ENCODE data around the gene PPP1R12B. TPM values are rescaled to one million over a fixed set of nuclear protein-coding genes. Genes with fewer than 3 reads are reported as not detected.
A peak's percentile ranks its signal among the peaks of the same experiment; 100 is the strongest.
"Not testable (repeated sequence)": the region's sequence is repeated elsewhere in the genome, so short reads cannot be mapped to it uniquely, and the experiment has no call there.

PPP1R12B gene
- total and polyA plus RNA-seq, 2 donors, result 7.5 to 8.2 TPM

DNA sequence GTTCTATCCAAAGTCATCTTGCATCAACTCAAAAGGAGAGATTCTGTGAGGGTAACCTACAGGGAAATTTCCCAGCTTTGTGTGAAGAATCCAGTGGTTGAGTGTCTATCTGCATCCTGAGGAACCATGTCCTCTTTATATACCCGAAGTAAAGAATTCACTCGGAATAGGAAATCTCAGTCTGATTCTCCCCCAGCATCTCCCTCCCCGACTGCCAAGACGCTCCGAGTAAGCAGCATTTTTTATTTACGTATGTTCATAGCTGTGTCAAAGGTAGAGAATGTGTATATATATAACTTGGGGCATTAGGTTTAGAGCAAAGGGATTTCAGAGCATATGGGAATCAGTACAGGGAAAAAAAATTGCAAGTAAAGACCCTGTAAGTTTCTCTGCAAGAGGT lies 191.5 kb downstream of the PPP1R12B start:
- Histone ChIP-seq H3K4me1 (ENCODE audit: control insufficient read depth in 2 of 2, insufficient read depth in 2 of 2, low read length in 2 of 2) (no peaks in the 10 kb centered on the region), H3K27ac (ENCODE audit: low read depth in 1 of 2, low read length in 1 of 2) (peak overlapping the region in 1 of 2 donors; percentile 6), H3K9me3 (ENCODE audit: control insufficient read depth in 2 of 2, insufficient read depth in 1 of 2, low read length in 1 of 2) (no peaks in the 10 kb centered on the region), H3K27me3 (ENCODE audit: control insufficient read depth in 2 of 2, insufficient read depth in 1 of 2, low read length in 1 of 2) (no peaks in the 10 kb centered on the region), H3K36me3 (ENCODE audit: control insufficient read depth in 2 of 2, insufficient read depth in 2 of 2, low read length in 1 of 2) (no peaks in the 10 kb centered on the region), H3K4me3 (ENCODE audit: low read length in 2 of 2) (no peak overlapping the region)
- WGBS, result 93% methylated on average over 6 of the region's 6 CpGs
- DNase-seq (ENCODE audit: low read depth in 6 of 9, low spot score in 9 of 9), result no peak

DNA sequence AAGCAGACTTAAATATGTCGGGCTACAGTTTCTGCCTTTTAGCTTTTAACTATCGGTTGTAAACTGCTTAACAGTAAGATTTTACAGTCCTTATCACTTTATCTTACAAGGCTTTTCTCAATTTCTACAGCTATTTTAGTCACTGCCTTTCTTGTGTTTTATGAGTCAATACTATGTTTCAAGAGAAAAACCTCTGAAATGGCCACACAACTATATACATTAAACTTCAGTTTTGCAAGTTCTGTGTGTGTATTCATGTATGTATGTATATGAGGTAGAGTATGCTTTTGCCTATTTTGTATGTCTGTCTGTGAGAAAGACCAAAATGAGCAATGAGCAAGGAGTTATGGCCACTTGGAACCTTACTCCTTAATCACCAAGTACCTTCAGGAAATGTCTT lies 191.9 kb downstream of the PPP1R12B start:
- Histone ChIP-seq H3K27me3 (ENCODE audit: control insufficient read depth in 2 of 2, insufficient read depth in 1 of 2, low read length in 1 of 2) (no peaks in the 10 kb centered on the region), H3K4me1 (ENCODE audit: control insufficient read depth in 2 of 2, insufficient read depth in 2 of 2, low read length in 2 of 2) (no peaks in the 10 kb centered on the region), H3K27ac (ENCODE audit: low read depth in 1 of 2, low read length in 1 of 2) (no peak overlapping the region), H3K9me3 (ENCODE audit: control insufficient read depth in 2 of 2, insufficient read depth in 1 of 2, low read length in 1 of 2) (no peaks in the 10 kb centered on the region), H3K4me3 (ENCODE audit: low read length in 2 of 2) (no peak overlapping the region), H3K36me3 (ENCODE audit: control insufficient read depth in 2 of 2, insufficient read depth in 2 of 2, low read length in 1 of 2) (no peaks in the 10 kb centered on the region)
- 96% methylated on average over 2 of the region's 2 CpGs for WGBS
- no peak for DNase-seq (ENCODE audit: low read depth in 6 of 9, low spot score in 9 of 9)

DNA sequence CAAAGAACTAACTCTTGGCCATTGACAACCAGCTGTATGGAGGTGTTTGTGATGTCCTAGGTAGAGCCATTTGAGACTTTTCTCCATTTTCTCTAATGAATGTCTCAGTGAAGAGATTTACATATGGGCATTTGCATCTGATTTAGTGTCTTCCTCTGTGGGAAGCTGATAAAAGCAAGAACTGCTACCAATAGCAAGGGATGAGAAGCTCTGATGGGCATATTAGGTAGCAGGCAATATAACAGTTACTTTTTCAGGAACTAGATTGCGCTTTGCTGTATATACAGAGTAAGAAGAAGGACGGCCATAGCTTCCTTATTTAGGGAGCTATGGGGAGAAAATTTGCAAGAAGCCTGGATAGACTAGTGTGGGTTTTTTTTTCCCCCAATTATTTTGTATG lies 192.4 kb downstream of the PPP1R12B start:
- H3K27ac ChIP-seq (ENCODE audit: low read depth in 1 of 2, low read length in 1 of 2); H3K4me3 ChIP-seq (ENCODE audit: low read length in 2 of 2); H3K27me3 ChIP-seq (ENCODE audit: control insufficient read depth in 2 of 2, insufficient read depth in 1 of 2, low read length in 1 of 2); H3K4me1 ChIP-seq (ENCODE audit: control insufficient read depth in 2 of 2, insufficient read depth in 2 of 2, low read length in 2 of 2); H3K36me3 ChIP-seq (ENCODE audit: control insufficient read depth in 2 of 2, insufficient read depth in 2 of 2, low read length in 1 of 2); H3K9me3 ChIP-seq (ENCODE audit: control insufficient read depth in 2 of 2, insufficient read depth in 1 of 2, low read length in 1 of 2); DNase-seq (ENCODE audit: low read depth in 6 of 9, low spot score in 9 of 9): not testable (repeated sequence)
- 98% methylated on average over 2 of the region's 2 CpGs for WGBS

DNA sequence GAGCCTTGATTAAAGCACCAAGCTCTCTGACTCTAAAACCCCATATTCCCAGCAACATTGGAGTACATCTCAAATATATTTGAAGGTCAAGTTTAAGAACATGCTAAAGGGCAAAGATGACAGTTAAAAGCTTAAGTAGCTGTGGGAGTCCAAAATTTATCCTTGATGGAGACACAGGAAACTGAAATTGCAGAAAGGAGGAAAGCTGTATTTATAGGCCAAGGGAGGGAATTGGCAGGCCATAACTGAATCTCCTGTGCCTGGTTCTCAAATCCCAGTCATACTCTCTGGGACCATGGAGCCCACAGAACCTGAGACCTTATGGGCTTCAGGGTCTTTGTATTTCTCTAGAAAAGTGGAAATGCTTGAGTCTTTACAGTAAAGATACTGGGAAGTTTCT lies 193.9 kb downstream of the PPP1R12B start:
- not testable (repeated sequence) for H3K9me3 ChIP-seq (ENCODE audit: control insufficient read depth in 2 of 2, insufficient read depth in 1 of 2, low read length in 1 of 2); H3K27ac ChIP-seq (ENCODE audit: low read depth in 1 of 2, low read length in 1 of 2); H3K27me3 ChIP-seq (ENCODE audit: control insufficient read depth in 2 of 2, insufficient read depth in 1 of 2, low read length in 1 of 2); H3K36me3 ChIP-seq (ENCODE audit: control insufficient read depth in 2 of 2, insufficient read depth in 2 of 2, low read length in 1 of 2); DNase-seq (ENCODE audit: low read depth in 6 of 9, low spot score in 9 of 9); H3K4me1 ChIP-seq (ENCODE audit: control insufficient read depth in 2 of 2, insufficient read depth in 2 of 2, low read length in 2 of 2); H3K4me3 ChIP-seq (ENCODE audit: low read length in 2 of 2)

DNA sequence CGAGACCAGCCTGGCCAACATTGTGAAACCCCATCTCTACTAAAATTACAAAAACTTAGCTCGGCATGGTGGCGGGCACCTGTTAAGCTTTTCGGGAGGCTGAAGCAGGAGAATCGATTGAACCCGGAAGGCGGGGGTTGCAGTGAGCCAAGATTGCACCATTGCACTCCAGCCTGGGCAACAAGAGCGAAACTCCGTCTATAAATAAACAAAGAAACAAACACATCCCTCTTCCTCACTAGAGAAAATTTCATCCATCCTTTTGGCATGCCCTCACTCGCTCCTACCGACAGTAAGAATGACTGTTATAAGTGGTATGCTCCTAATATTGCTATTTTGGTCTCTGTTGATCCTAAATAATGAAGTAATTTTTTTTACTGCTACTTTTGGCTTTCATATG lies 195.0 kb downstream of the PPP1R12B start:
- not testable (repeated sequence) for H3K9me3 ChIP-seq (ENCODE audit: control insufficient read depth in 2 of 2, insufficient read depth in 1 of 2, low read length in 1 of 2); DNase-seq (ENCODE audit: low read depth in 6 of 9, low spot score in 9 of 9); H3K4me1 ChIP-seq (ENCODE audit: control insufficient read depth in 2 of 2, insufficient read depth in 2 of 2, low read length in 2 of 2); H3K4me3 ChIP-seq (ENCODE audit: low read length in 2 of 2); H3K27ac ChIP-seq (ENCODE audit: low read depth in 1 of 2, low read length in 1 of 2); H3K36me3 ChIP-seq (ENCODE audit: control insufficient read depth in 2 of 2, insufficient read depth in 2 of 2, low read length in 1 of 2); H3K27me3 ChIP-seq (ENCODE audit: control insufficient read depth in 2 of 2, insufficient read depth in 1 of 2, low read length in 1 of 2)
- 96% methylated on average over 11 of the region's 11 CpGs for WGBS

DNA sequence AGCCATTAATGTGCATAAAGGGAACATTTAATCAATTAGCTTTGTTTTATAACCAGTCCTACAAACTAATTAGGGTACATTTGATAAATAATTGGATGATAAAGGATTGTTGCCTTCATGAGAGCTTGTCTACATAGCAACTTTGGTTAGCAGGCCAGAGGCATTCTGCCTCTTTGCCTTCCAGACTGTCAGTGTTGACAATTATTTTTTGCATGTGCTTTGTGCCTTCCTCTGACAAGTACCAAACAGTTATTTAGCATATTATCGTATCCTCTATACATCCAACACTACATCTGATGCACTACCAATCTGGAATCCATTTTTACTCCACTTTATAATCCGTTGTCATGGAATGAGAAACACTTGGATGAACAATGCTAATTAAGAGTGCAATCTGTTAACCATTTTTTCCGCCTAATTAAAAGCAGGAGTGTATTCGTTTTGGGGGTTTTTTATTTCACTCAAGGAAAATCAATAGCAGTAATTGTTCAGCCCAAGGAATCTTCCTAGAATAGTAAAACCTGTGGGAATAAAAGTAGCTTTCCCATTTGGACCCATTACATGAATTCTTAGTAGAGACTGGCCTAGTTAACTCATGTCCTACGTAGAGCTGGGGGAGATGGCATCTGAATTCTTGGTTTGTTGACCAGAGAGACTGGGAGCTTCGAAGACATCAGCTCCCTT lies 196.4 kb downstream of the PPP1R12B start:
- not testable (repeated sequence) for H3K4me1 ChIP-seq (ENCODE audit: control insufficient read depth in 2 of 2, insufficient read depth in 2 of 2, low read length in 2 of 2); H3K36me3 ChIP-seq (ENCODE audit: control insufficient read depth in 2 of 2, insufficient read depth in 2 of 2, low read length in 1 of 2); DNase-seq (ENCODE audit: low read depth in 6 of 9, low spot score in 9 of 9); H3K9me3 ChIP-seq (ENCODE audit: control insufficient read depth in 2 of 2, insufficient read depth in 1 of 2, low read length in 1 of 2); H3K27ac ChIP-seq (ENCODE audit: low read depth in 1 of 2, low read length in 1 of 2); H3K27me3 ChIP-seq (ENCODE audit: control insufficient read depth in 2 of 2, insufficient read depth in 1 of 2, low read length in 1 of 2); H3K4me3 ChIP-seq (ENCODE audit: low read length in 2 of 2)
- WGBS, result 98% methylated on average over 6 of the region's 6 CpGs

DNA sequence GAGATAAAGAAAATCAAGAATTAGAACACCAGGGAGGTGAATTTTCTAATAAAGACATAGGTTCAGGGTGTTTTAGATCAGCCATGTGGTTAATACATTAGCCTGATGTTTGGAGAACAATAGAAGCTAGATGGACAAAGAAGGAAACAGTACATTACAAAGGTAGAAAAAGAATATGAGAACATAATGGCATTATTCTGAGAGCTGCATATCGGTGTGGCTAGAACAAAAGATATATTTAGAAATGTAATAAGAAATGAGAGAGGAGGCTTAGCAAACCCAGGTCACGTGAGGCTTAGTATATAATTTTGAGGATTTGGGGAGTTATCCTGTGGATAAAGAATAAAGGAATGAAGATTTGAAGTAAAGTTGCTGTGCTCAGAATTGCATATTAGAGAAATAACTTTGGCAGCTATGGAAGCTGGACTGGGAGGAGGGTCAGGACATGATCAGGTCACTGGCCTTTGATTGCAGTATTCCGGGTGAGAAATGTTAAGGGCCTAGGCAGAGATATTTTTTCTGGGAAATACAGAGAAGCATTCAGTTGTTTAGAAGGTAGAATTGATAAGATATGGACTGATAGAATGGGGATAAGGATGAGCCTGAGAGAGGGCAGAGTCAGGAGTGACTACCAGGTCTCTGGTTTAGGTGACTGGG lies 197.3 kb downstream of the PPP1R12B start:
- 98% methylated on average over 3 of the region's 3 CpGs for WGBS
- not testable (repeated sequence) for H3K36me3 ChIP-seq (ENCODE audit: control insufficient read depth in 2 of 2, insufficient read depth in 2 of 2, low read length in 1 of 2); H3K4me1 ChIP-seq (ENCODE audit: control insufficient read depth in 2 of 2, insufficient read depth in 2 of 2, low read length in 2 of 2); H3K9me3 ChIP-seq (ENCODE audit: control insufficient read depth in 2 of 2, insufficient read depth in 1 of 2, low read length in 1 of 2); DNase-seq (ENCODE audit: low read depth in 6 of 9, low spot score in 9 of 9); H3K27me3 ChIP-seq (ENCODE audit: control insufficient read depth in 2 of 2, insufficient read depth in 1 of 2, low read length in 1 of 2); H3K4me3 ChIP-seq (ENCODE audit: low read length in 2 of 2); H3K27ac ChIP-seq (ENCODE audit: low read depth in 1 of 2, low read length in 1 of 2)

DNA sequence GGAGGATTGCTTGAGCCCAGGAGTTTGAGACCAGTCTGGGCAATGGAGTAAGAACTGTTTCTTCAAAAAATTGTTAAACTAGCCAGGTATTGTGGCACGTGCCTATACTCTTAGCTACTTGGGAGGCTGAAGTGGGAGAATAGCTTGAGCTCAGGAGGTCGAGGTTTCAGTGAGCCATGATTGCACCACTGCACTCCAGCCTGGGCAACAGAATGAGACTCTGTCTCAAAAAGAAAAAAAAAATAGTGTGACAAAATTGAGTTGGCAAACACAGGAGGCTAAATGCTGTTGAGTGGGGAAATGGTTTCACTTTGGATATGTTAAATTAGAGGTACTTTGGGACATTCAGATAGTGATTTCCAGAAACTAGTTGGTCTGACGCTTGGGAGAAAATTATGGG lies 197.9 kb downstream of the PPP1R12B start:
- H3K4me3 ChIP-seq (ENCODE audit: low read length in 2 of 2); H3K27me3 ChIP-seq (ENCODE audit: control insufficient read depth in 2 of 2, insufficient read depth in 1 of 2, low read length in 1 of 2); H3K36me3 ChIP-seq (ENCODE audit: control insufficient read depth in 2 of 2, insufficient read depth in 2 of 2, low read length in 1 of 2); H3K27ac ChIP-seq (ENCODE audit: low read depth in 1 of 2, low read length in 1 of 2); H3K9me3 ChIP-seq (ENCODE audit: control insufficient read depth in 2 of 2, insufficient read depth in 1 of 2, low read length in 1 of 2); H3K4me1 ChIP-seq (ENCODE audit: control insufficient read depth in 2 of 2, insufficient read depth in 2 of 2, low read length in 2 of 2); DNase-seq (ENCODE audit: low read depth in 6 of 9, low spot score in 9 of 9): not testable (repeated sequence)
- WGBS, result 94% methylated on average over 3 of the region's 3 CpGs

DNA sequence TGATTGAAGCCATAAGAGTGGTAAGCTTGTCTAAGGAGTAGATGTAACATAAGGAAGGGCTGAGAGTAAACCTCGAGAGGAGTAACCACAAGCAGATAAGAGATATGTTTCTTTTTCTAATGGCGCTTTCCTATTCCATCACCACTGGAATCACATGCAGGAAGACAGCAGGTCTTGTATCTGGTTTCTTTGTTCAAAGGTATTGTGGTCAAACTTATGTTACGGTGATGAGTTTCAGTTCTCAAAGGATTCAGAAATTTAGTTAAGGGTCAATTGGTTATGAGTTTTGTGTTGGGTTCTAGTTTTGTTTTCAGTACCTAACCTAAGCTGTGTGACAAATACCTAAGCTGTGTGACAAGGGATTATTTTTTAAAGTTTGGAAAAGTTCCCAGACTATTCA lies 198.3 kb downstream of the PPP1R12B start:
- not testable (repeated sequence) for H3K27ac ChIP-seq (ENCODE audit: low read depth in 1 of 2, low read length in 1 of 2); H3K36me3 ChIP-seq (ENCODE audit: control insufficient read depth in 2 of 2, insufficient read depth in 2 of 2, low read length in 1 of 2); H3K4me1 ChIP-seq (ENCODE audit: control insufficient read depth in 2 of 2, insufficient read depth in 2 of 2, low read length in 2 of 2); DNase-seq (ENCODE audit: low read depth in 6 of 9, low spot score in 9 of 9); H3K9me3 ChIP-seq (ENCODE audit: control insufficient read depth in 2 of 2, insufficient read depth in 1 of 2, low read length in 1 of 2); H3K27me3 ChIP-seq (ENCODE audit: control insufficient read depth in 2 of 2, insufficient read depth in 1 of 2, low read length in 1 of 2); H3K4me3 ChIP-seq (ENCODE audit: low read length in 2 of 2)
- WGBS, result 33% methylated on average over 3 of the region's 3 CpGs

Measured in thymus (tissue), 11 donors.